Measurements from ENCODE around the gene NAA38.

The NAA38 gene

DNA sequence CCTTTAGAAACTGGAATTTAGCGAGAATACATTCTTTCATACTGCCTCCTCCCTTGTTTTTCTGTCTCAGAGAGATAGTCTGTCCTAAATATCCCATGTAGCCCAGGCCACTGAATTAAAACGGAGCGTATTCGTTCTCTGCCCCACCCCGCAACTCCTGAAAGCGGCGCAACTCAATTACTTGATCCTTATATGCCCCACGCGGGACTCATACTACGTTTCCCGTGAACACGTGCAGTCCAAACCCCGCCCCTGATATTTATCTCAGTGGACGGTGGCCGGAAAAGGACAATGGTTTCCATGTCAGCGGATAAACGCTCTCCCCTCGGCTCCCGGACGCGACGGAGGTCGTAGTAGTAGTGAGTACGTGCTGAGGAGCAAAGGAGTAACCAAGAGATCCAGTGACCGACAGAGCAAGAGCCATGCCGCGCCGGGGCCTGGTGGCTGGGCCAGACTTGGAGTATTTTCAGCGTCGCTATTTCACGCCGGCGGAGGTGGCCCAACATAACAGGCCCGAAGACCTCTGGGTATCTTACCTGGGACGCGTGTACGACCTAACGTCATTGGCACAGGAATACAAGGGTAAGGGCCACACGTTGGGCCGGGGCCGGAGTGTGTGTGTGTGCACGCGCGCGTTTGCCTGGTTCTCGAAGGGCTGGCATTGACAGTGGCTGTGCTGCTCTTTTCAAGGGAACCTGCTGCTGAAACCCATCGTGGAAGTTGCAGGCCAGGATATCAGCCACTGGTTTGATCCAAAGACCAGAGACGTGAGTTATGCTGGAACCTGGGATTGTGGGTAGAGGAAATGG, 558 bp upstream of the NAA38 start, which contains the start of gene CYB5D1 (continued):
- peak; percentile 78; the same call in 1 of the 2 replicates for TF ChIP-seq ZNF600 (tag by site-specific recombination; IDR thresholded peaks at IDR 0.05)
- no peak for TF ChIP-seq ZNF514 (tag by site-specific recombination; IDR thresholded peaks at IDR 0.05)
- TF ChIP-seq ZBTB20 (tag by site-specific recombination; IDR thresholded peaks at IDR 0.05): peak; percentile 64
- peak; percentile 72 for TF ChIP-seq ZNF366 (tag by site-specific recombination; conservative IDR thresholded peaks at IDR 0.05)
- TF ChIP-seq ZNF660 (tag by site-specific recombination; IDR thresholded peaks at IDR 0.05): peak; percentile 83
- TF ChIP-seq, protein P1, sequence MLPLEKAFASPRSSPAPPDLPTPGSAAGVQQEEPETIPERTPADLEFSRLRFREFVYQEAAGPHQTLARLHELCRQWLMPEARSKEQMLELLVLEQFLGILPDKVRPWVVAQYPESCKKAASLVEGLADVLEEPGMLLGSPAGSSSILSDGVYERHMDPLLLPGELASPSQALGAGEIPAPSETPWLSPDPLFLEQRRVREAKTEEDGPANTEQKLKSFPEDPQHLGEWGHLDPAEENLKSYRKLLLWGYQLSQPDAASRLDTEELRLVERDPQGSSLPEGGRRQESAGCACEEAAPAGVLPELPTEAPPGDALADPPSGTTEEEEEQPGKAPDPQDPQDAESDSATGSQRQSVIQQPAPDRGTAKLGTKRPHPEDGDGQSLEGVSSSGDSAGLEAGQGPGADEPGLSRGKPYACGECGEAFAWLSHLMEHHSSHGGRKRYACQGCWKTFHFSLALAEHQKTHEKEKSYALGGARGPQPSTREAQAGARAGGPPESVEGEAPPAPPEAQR (tag by site-specific recombination; IDR thresholded peaks at IDR 0.05): peak; percentile 41; the same call in 1 of the 2 replicates
- TF ChIP-seq EGR2 (tag by site-specific recombination; IDR thresholded peaks at IDR 0.05; ENCODE audit: low read depth): no peak
- TF ChIP-seq, protein P2, sequence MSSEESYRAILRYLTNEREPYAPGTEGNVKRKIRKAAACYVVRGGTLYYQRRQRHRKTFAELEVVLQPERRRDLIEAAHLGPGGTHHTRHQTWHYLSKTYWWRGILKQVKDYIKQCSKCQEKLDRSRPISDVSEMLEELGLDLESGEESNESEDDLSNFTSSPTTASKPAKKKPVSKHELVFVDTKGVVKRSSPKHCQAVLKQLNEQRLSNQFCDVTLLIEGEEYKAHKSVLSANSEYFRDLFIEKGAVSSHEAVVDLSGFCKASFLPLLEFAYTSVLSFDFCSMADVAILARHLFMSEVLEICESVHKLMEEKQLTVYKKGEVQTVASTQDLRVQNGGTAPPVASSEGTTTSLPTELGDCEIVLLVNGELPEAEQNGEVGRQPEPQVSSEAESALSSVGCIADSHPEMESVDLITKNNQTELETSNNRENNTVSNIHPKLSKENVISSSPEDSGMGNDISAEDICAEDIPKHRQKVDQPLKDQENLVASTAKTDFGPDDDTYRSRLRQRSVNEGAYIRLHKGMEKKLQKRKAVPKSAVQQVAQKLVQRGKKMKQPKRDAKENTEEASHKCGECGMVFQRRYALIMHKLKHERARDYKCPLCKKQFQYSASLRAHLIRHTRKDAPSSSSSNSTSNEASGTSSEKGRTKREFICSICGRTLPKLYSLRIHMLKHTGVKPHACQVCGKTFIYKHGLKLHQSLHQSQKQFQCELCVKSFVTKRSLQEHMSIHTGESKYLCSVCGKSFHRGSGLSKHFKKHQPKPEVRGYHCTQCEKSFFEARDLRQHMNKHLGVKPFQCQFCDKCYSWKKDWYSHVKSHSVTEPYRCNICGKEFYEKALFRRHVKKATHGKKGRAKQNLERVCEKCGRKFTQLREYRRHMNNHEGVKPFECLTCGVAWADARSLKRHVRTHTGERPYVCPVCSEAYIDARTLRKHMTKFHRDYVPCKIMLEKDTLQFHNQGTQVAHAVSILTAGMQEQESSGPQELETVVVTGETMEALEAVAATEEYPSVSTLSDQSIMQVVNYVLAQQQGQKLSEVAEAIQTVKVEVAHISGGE (tag by site-specific recombination; conservative IDR thresholded peaks at IDR 0.05; ENCODE audit: low read depth): peak; percentile 17; the same call in 1 of the 2 replicates
- no peak for TF ChIP-seq ZNF549 (tag by site-specific recombination; IDR thresholded peaks at IDR 0.05)
- peak; percentile 67 for TF ChIP-seq KLF10 (tag by site-specific recombination; IDR thresholded peaks at IDR 0.05)
- TF ChIP-seq, protein P3, sequence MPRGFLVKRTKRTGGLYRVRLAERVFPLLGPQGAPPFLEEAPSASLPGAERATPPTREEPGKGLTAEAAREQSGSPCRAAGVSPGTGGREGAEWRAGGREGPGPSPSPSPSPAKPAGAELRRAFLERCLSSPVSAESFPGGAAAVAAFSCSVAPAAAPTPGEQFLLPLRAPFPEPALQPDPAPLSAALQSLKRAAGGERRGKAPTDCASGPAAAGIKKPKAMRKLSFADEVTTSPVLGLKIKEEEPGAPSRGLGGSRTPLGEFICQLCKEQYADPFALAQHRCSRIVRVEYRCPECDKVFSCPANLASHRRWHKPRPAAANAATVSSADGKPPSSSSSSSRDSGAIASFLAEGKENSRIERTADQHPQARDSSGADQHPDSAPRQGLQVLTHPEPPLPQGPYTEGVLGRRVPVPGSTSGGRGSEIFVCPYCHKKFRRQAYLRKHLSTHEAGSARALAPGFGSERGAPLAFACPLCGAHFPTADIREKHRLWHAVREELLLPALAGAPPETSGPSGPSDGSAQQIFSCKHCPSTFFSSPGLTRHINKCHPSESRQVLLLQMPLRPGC (tag by site-specific recombination; IDR thresholded peaks at IDR 0.05): peak; percentile 9; the same call in 1 of the 2 replicates
- TF ChIP-seq ZNF701 (tag by site-specific recombination; IDR thresholded peaks at IDR 0.05): no peak
- TF ChIP-seq ZNF311 (tag by site-specific recombination; IDR thresholded peaks at IDR 0.05; ENCODE audit: borderline replicate concordance): no peak
- peak; percentile 22; the same call in 1 of the 2 replicates for TF ChIP-seq KLF1 (tag by site-specific recombination; IDR thresholded peaks at IDR 0.05)
- TF ChIP-seq, protein P4, sequence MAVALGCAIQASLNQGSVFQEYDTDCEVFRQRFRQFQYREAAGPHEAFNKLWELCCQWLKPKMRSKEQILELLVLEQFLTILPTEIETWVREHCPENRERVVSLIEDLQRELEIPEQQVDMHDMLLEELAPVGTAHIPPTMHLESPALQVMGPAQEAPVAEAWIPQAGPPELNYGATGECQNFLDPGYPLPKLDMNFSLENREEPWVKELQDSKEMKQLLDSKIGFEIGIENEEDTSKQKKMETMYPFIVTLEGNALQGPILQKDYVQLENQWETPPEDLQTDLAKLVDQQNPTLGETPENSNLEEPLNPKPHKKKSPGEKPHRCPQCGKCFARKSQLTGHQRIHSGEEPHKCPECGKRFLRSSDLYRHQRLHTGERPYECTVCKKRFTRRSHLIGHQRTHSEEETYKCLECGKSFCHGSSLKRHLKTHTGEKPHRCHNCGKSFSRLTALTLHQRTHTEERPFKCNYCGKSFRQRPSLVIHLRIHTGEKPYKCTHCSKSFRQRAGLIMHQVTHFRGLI (tag by site-specific recombination; IDR thresholded peaks at IDR 0.05): 0 out of 2 replicates have a peak, but pooled peaks have one; percentile 13
- TF ChIP-seq ZNF623 (tag by site-specific recombination; IDR thresholded peaks at IDR 0.05): 0 out of 2 replicates have a peak, but pooled peaks have one; percentile 10
- 0 out of 2 replicates have a peak, but pooled peaks have one; percentile 33 for TF ChIP-seq ZEB2 (tag by site-specific recombination; IDR thresholded peaks at IDR 0.05)
- TF ChIP-seq SP7 (tag by site-specific recombination; IDR thresholded peaks at IDR 0.05): 0 out of 2 replicates have a peak, but pooled peaks have one; percentile 29
- TF ChIP-seq, protein P5, sequence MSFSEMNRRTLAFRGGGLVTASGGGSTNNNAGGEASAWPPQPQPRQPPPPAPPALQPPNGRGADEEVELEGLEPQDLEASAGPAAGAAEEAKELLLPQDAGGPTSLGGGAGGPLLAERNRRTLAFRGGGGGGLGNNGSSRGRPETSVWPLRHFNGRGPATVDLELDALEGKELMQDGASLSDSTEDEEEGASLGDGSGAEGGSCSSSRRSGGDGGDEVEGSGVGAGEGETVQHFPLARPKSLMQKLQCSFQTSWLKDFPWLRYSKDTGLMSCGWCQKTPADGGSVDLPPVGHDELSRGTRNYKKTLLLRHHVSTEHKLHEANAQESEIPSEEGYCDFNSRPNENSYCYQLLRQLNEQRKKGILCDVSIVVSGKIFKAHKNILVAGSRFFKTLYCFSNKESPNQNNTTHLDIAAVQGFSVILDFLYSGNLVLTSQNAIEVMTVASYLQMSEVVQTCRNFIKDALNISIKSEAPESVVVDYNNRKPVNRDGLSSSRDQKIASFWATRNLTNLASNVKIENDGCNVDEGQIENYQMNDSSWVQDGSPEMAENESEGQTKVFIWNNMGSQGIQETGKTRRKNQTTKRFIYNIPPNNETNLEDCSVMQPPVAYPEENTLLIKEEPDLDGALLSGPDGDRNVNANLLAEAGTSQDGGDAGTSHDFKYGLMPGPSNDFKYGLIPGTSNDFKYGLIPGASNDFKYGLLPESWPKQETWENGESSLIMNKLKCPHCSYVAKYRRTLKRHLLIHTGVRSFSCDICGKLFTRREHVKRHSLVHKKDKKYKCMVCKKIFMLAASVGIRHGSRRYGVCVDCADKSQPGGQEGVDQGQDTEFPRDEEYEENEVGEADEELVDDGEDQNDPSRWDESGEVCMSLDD (tag by site-specific recombination; IDR thresholded peaks at IDR 0.05): 0 out of 2 replicates have a peak, but pooled peaks have one; percentile 34
- peak; percentile 12; the same call in 1 of the 2 replicates for TF ChIP-seq ZXDB (tag by site-specific recombination; IDR thresholded peaks at IDR 0.05)
- TF ChIP-seq ZFP69B (tag by site-specific recombination; IDR thresholded peaks at IDR 0.05): peak; percentile 15; the same call in 1 of the 2 replicates
- TF ChIP-seq ZNF341 (tag by site-specific recombination; IDR thresholded peaks at IDR 0.05; ENCODE audit: low read depth): peak; percentile 38; the same call in 1 of the 2 replicates
- TF ChIP-seq ZNF843 (tag by site-specific recombination; IDR thresholded peaks at IDR 0.05): peak; percentile 17; the same call in 1 of the 2 replicates
- TF ChIP-seq ZIC2 (tag by site-specific recombination; IDR thresholded peaks at IDR 0.05): no peak
- TF ChIP-seq, protein P6, sequence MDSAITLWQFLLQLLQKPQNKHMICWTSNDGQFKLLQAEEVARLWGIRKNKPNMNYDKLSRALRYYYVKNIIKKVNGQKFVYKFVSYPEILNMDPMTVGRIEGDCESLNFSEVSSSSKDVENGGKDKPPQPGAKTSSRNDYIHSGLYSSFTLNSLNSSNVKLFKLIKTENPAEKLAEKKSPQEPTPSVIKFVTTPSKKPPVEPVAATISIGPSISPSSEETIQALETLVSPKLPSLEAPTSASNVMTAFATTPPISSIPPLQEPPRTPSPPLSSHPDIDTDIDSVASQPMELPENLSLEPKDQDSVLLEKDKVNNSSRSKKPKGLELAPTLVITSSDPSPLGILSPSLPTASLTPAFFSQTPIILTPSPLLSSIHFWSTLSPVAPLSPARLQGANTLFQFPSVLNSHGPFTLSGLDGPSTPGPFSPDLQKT (IDR thresholded peaks at IDR 0.05; ENCODE audit: borderline replicate concordance, low read depth, low read length): 0 out of 2 replicates have a peak, but pooled peaks have one; percentile 27

Data from HEK293 (cell line).